Stimulated activated CD8-positive, alpha-beta memory T cell treated with anti-CD3 and anti-CD28 coated beads, Interleukin-7, amount 100 ng/mL, for 4 hours (primary cell): ENCODE results near the gene SLC22A4.

ENCODE experiments used
- DNase-seq, 2 donors: peaks; one replicate each; pipeline ENCODE4 v3.0.0-alpha.2; 2020; ENCODE audit warnings: low read depth in 2 of 2

The SLC22A4 gene

DNA sequence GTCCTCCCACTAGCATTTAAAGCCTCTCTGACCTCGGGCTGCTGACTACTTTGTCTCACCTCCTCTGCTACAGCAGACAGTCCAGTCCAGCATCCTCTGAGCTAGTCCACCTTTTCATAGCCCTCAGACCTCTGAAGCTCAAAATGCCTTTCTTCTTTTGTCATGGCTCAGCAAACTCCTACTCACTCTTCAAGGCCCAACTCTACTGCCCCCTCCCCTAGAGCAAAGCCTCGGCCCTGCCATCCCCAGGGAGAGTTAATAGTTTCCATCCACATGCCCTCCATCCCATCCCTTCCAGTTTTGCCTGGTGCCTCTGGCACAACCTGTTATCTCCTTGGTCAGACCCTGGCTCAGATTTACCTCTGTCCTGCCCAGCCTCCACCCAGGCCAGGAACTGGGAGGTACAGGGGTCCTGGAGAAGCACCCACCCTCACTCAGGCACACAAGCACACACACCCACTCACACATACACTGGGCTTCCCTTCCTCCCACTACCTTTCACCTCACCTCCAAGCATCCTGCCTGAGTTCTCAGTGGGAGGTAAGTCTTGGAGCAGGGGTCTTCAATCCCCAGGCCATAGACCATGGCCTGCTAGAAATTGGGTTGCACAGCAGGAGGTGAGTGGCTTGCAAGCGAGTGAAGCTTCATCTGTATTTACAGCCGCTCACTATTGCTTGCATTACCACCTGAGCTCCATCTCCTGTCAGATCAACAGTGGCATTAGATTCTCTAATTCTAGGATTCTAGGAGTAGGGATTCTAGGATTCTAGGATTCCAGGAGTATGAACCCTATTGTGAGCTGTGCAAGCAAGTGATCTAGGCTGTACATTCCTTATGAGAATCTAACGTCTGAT lies 18.6 kb upstream of the SLC22A4 start:
- DNase-seq: no peak

- no peak for DNase-seq
These were observed 16.9 kb upstream of the SLC22A4 start for GRCh38 chr5:132277256-132277655.

GRCh38 chr5:132277971-132278853 lies 16.0 kb upstream of the SLC22A4 start:
- no peak for DNase-seq

DNA sequence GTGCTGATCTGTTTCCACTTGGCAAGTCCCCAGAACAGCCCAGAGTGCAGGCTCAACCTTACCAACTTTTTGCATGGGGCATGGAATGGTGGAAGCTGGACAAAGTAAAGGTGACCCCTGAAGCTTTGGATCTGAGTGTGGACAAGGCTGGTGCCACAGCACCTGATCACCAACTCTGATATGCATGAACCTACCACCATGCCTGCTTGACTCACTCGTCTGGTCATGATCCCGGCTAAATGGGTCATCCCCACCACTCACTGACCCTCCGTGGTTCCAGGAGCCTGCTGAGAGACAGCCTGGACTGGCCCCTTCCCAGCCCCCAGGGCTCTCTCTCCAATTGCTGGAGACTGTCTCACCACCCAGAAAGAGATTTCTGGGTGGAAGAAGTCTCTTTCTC lies 14.4 kb upstream of the SLC22A4 start:
- DNase-seq: no peak

DNA sequence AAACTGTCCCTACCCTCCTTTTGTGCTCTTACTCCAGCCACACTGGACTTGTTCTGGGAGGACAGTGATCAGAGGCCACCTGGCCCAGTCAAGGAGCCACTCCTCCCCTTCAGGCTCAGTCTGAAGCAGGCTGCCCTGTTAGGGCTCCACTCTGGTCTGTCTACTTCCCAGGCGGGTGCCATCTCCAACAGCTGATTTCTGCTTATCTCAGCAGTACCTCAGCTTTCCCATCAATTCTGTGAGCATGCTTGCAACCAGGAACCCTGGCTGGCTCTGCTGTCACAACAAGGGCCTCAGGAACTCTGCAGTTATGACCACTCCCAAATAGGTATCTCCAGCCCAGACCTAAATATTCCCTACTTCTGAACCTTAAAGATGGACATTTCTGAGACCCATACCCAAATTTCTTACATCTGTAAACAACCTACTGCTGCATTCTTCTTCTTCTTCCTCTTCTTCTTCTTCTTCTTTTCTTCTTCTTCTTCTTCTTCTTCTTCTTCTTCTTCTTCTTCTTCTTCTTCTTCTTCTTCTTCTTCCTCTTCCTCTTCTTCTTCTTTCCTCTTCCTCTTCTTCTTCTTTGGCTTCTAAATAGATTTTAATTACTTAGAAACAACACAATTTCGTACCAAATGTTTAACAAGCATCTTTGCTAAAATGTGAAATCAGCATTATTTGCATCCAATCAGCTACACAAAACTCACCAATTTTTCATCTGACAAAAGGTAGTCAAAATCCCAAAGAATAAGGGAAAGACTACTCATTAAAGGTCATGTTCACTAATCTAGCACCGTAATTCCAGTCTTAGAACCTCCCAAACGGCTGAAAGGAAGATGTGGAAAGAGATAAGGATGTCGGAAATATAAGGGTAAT lies 13.6 kb upstream of the SLC22A4 start:
- no peak for DNase-seq

DNA sequence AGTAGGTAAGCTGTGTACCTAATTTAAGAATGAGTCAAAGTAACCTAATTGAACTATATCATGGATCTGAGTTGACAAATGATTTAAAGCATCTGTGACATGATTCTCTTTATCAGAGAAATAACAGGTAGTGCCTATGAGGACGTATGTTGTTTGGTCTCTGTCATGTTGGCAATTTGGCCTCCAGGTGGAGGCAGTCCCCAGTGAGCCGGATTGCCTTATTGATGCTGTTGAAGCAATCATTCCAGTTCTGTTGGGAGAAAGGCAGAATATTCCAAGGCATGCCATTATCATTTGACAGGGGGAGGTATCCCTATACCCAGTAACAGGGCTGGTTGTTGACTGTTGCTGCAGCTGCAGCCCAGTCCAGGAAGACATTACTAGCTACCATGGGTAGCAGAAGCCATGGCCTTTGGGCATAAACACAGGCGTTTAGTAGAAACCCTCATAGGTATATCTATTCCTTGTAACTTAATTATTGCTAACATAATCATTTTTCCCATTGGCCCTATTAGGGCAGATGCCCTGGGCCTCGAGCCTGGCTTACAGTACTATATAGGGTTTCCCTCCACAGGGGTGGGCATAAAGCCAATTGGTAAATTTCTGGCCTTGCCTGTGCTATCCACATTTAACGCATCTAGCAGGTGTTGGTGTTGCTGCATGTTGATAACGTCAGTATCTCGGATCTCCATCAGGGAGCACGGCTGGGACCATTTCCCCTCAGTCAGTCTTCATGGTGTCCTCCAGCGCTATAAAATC lies 12.2 kb upstream of the SLC22A4 start:
- DNase-seq: no peak

DNA sequence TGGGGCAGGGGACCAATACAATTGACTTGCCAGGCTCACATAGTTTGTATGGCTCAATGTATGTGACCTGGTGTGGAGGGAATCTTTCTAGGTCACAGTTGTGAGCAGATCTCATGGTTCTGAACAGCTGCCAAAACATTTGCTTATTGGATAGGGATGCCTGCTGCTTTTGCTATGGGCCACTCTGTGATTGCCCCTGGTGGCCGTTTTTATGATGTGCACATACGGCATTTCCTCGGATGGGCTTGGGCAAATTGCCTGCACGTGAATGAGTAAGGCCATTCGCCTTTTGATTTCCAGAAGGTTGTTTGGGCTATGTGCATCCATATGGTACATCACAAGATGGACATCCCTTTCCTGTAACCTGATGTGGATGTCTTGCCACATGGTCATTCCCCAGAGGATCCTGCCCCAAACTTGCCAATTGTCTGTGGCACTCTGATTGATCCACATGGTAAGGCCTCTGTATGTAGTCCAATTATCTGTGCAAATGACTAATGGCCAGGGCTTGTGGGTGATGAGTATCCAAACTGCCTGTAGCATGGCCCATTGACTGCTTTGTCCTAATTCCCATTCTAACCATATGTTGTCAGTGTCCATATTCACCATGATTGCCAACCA lies 10.7 kb upstream of the SLC22A4 start:
- DNase-seq: no peak

GRCh38 chr5:132289097-132289496 lies 5.1 kb upstream of the SLC22A4 start:
- DNase-seq: no peak

- no peak for DNase-seq
These were observed 3.2 kb upstream of the SLC22A4 start for GRCh38 chr5:132291026-132291425.

- peak; percentile 67 to 80 for DNase-seq
These were observed 865 bp upstream of the SLC22A4 start for GRCh38 chr5:132293066-132293991.

GRCh38 chr5:132294728-132295504 lies 722 bp downstream of the SLC22A4 start:
- peak; percentile 73 to 75 for DNase-seq

- no peak for DNase-seq
These were observed 1.6 kb downstream of the SLC22A4 start for GRCh38 chr5:132295505-132296411.

GRCh38 chr5:132296412-132297016 lies 2.3 kb downstream of the SLC22A4 start:
- no peak for DNase-seq

DNA sequence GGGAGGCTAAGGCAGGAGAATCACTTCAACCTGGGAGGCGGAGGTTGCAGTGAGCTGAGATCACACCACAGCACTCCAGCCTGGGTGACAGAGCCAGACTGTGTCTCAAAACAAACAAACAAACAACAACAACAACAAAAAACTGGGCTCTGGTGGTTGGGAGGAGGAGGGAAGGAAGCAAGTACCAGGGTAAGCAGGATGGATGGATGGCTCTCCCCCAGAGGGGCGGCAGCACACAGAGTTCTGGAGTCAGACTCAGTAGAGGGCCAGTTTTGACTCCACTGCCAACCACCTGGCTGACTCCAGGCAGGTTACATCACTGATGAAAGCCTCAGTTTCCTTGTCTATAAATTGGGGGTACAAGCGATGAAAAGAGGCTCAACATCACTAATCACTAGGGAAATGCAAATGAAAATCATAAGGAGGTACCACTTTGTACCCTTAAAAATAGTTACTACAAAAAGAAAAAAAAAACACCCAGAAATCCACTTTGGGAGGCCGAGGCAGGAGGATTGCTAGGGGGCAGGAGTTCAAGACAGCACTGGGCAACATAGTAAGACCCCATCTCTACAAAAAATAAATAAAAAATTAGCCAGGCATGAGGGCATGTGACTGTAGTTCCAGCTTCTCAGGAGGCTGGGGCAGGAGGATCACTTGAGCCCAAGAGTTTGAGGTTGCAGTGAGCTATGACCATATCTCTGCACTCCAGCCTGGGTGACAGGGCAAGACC lies 3.2 kb downstream of the SLC22A4 start:
- DNase-seq: no peak

GRCh38 chr5:132298298-132299212 lies 4.4 kb downstream of the SLC22A4 start:
- no peak for DNase-seq
